Gastrocnemius medialis (tissue), 4 donors: ENCODE data around the gene OFD1.

Source experiments
- CTCF ChIP-seq, 5 experiments: fragments of 450-650 bp in 3 of 5; fragments of 200-600 bp in 2 of 5; sonication (generic) in 2 of 5; IDR thresholded peaks in 4 of 5; conservative IDR thresholded peaks in 1 of 5; 1 replicate in 4 of 5; 2 replicates in 1 of 5; pipeline ENCODE4 v1.5.1; 2016 to 2019; ENCODE audit warnings: antibody characterized with exemption in 5 of 5, mild to moderate bottlenecking in 3 of 5, moderate library complexity in 3 of 5
- POLR2A ChIP-seq, 2 donors: fragments of 450-650 bp; IDR thresholded peaks; one replicate each; pipeline ENCODE4 v1.6.1; 2017; ENCODE audit warnings: antibody characterized with exemption in 2 of 2, mild to moderate bottlenecking in 2 of 2, moderate library complexity in 2 of 2

GRCh38 chrX:13732246-13733067, 2.1 kb upstream of the OFD1 start:
- TF ChIP-seq CTCF (IDR thresholded peaks at IDR 0.05 in 4 of 5, conservative IDR thresholded peaks at IDR 0.05 in 1 of 5): no peak
- TF ChIP-seq POLR2A (IDR thresholded peaks at IDR 0.05): no peak
